Tibial artery (tissue), 4 donors: ENCODE results near the gene SMPD3.

Source experiments
- DNase-seq, 2 donors: peaks; one replicate each; pipeline ENCODE4 v3.0.0-alpha.2; 2019
- H3K27ac ChIP-seq, 2 donors: fragments of 200-600 bp; sonication (generic) in 1 of 2; 1 replicate in 1 of 2; 2 replicates in 1 of 2; pipeline ENCODE4 v1.5.1; 2018 to 2019; ENCODE audit warnings: mild to moderate bottlenecking in 1 of 2
- H3K27me3 ChIP-seq, 2 donors: fragments of 200-600 bp; sonication (generic) in 1 of 2; one replicate each; pipeline versions ENCODE4 v1.5.1 to v1.6.0; 2016 to 2019
- H3K36me3 ChIP-seq, 3 donors: fragments of 200-600 bp; sonication (generic) in 2 of 3; one replicate each; pipeline ENCODE4 v1.5.1; 2016 to 2019; ENCODE audit warnings: mild to moderate bottlenecking in 2 of 3
- H3K4me1 ChIP-seq, 4 donors: fragments of 200-600 bp; sonication (generic) in 2 of 4; 1 replicate in 3 of 4; 2 replicates in 1 of 4; pipeline ENCODE4 v1.5.1; 2016 to 2019
- H3K4me3 ChIP-seq, 2 donors: fragments of 200-600 bp; sonication (generic) in 1 of 2; 1 replicate in 1 of 2; 2 replicates in 1 of 2; pipeline ENCODE4 v1.5.1; 2018 to 2019; ENCODE audit warnings: mild to moderate bottlenecking in 2 of 2
- H3K9me3 ChIP-seq, 3 donors: fragments of 200-600 bp; sonication (generic) in 1 of 3; one replicate each; pipeline ENCODE4 v1.5.1; 2016 to 2019
- intact Hi-C: fragments of 100-400 bp; cut with DNase I; formaldehyde crosslinking; loops from one replicate; pipeline ENCODE4 v1.15.0; 2023; ENCODE audit warnings: low total_unique reads
- TF ChIP-seq, protein P1 (sequence below), 2 experiments: fragments of 200-600 bp in 1 of 2; fragments of 450-650 bp in 1 of 2; IDR thresholded peaks; one replicate each; pipeline ENCODE4 v1.5.1; 2017 to 2019; ENCODE audit warnings: antibody characterized with exemption in 2 of 2, mild to moderate bottlenecking in 1 of 2, moderate library complexity in 1 of 2

The SMPD3 gene

DNA sequence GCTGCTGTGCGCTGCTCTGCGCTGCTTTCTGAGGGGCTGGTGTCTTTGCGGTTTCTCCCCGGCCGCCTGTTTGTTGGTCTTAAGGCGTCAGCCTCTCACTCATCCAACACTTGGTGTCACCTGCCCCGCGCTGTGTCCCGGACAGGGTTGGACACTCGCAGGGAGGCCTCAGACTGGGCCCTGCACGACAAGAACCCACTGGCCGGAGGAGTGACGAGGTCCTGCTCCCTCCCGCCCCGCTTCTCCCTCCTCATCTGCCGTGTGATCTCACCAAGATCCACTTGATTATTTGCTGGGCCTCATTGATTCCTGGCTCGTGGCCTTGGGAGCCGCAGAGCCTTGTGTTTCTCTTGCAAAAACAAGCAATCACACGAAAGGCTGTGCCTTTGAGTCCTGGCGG, 80.9 kb downstream of the SMPD3 start:
- intact Hi-C loops: no loop called here
- no peak for DNase-seq
- no peaks in the 10 kb centered on the region for H3K4me1 ChIP-seq

DNA sequence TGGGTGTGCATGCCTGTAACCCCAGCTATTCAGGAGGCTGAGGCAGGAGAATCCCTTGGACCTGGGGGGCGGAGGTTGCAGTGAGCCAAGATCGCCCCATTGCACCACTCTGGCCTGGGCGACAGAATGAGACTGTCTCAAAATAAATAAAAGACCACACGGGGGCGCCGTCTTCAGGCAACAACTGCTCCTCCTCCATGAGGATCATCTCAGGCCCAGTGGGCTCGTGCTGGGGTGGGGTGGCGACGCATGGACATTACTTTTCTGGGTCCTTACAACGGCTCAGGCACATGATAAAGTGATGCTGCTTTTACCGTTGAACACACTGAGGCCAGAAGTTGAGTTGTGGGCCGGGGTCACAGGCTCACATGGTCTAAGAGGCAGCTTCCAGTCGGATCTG, 81.3 kb downstream of the SMPD3 start:
- H3K27me3 ChIP-seq: peaks cover 0 to 50% of the 10 kb centered on the region in 2 donors
- no peak overlapping the region for H3K27ac ChIP-seq
- intact Hi-C loops: no loop called here
- no peaks in the 10 kb centered on the region for H3K4me1 ChIP-seq
- TF ChIP-seq, protein P1, sequence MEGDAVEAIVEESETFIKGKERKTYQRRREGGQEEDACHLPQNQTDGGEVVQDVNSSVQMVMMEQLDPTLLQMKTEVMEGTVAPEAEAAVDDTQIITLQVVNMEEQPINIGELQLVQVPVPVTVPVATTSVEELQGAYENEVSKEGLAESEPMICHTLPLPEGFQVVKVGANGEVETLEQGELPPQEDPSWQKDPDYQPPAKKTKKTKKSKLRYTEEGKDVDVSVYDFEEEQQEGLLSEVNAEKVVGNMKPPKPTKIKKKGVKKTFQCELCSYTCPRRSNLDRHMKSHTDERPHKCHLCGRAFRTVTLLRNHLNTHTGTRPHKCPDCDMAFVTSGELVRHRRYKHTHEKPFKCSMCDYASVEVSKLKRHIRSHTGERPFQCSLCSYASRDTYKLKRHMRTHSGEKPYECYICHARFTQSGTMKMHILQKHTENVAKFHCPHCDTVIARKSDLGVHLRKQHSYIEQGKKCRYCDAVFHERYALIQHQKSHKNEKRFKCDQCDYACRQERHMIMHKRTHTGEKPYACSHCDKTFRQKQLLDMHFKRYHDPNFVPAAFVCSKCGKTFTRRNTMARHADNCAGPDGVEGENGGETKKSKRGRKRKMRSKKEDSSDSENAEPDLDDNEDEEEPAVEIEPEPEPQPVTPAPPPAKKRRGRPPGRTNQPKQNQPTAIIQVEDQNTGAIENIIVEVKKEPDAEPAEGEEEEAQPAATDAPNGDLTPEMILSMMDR (IDR thresholded peaks at IDR 0.05): no peak
- no peak overlapping the region for H3K4me3 ChIP-seq
- H3K36me3 ChIP-seq: no peaks in the 10 kb centered on the region
- DNase-seq: no peak
- H3K9me3 ChIP-seq: no peaks in the 10 kb centered on the region

More for the DNA sequence above, 80.9 kb downstream of the SMPD3 start:
- Histone ChIP-seq H3K36me3 (no peaks in the 10 kb centered on the region), H3K4me3 (no peak overlapping the region), H3K27me3 (peaks cover 0 to 50% of the 10 kb centered on the region in 2 donors), H3K27ac (no peak overlapping the region), H3K9me3 (no peaks in the 10 kb centered on the region)
- TF ChIP-seq, protein P1 (IDR thresholded peaks at IDR 0.05): no peak

DNA sequence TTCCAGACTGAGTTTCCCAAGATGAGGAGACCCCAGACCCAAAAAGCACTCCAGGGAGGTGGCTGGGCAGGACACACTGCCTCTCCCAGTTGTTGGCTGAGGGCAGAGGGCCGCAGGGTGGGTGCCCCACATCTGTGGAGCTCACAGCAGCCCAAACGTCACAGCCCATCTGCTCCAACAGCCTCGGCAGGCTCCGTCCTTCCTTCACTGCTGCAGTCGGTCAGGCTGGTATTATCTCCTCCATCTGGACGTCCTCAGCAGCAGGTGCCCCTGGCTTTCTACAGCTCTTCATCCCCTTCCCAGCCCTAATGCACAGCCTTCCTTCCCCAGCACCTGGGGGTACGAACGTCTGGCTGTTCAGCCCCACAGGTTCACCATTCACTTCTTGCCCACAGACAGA, 82.2 kb downstream of the SMPD3 start:
- Histone ChIP-seq H3K27ac (no peak overlapping the region), H3K27me3 (peaks cover 0 to 50% of the 10 kb centered on the region in 2 donors), H3K36me3 (no peaks in the 10 kb centered on the region), H3K9me3 (no peaks in the 10 kb centered on the region), H3K4me3 (no peak overlapping the region), H3K4me1 (no peaks in the 10 kb centered on the region)
- DNase-seq: no peak
- intact Hi-C loops: no loop called here
- TF ChIP-seq, protein P1 (IDR thresholded peaks at IDR 0.05): no peak

DNA sequence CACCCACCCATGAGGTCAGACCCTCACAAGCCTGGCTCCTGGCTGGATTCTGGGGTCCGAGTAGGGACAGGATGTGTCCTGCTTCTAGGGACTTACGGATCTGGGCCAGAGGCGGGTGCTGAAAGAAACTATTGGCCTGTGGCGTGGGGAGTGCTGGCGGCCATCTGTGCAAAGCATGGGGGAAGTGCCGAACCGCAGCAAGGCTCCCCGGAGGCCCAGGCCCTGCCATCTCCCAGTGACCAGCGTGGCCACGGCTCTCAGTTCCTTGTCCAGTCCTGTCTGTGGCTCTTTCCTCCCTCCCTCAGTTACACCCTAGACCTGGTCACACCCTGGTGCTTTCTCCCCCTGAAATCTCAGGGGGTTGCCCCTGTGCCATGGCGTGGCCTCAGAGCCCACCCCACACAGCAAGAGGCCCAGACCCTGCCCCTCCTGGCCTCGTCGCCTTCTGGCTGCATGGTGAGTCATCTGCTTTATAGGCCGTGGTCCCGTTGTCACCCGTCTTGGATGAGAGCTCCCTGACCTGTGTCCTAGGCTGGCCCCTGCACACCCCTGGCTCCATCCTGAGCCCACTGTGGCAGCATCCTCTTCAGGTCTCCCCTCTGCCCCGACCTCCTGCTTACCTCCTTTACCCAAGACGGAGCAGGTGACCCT, 83.0 kb downstream of the SMPD3 start:
- no peaks in the 10 kb centered on the region for H3K9me3 ChIP-seq
- no peaks in the 10 kb centered on the region for H3K4me1 ChIP-seq
- peaks cover 0 to 7% (median 0%) of the 10 kb centered on the region in 3 donors for H3K36me3 ChIP-seq
- no peak overlapping the region for H3K27ac ChIP-seq
- no peak overlapping the region for H3K4me3 ChIP-seq
- peaks cover 0 to 50% of the 10 kb centered on the region in 2 donors for H3K27me3 ChIP-seq
- DNase-seq: peak in 1 of 2 donors; percentile 47
- TF ChIP-seq, protein P1 (IDR thresholded peaks at IDR 0.05): no peak
- intact Hi-C loops: no loop called here

DNA sequence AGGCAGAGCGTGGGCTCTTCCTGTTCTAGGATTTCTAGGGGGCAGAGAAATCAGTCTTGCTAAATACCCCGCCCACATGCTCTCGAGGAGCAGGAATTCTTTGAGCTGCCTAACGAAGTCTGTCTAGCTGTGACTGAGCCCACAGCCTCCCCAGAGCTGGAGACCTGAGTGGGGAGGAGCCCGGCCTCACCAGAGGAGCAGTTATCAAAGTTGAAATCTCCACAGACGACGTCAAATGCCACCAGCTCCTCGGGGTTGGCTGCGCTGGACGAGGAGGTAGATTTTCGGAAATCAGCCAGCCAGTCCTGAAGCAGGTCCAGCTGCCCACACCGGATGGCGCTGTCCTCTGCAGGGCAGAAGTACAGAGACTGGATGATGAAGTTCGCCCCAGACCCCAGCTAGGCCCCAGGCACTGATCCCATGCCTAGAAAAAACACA, 83.7 kb downstream of the SMPD3 start:
- intact Hi-C loops: no loop called here
- Histone ChIP-seq H3K4me3 (no peak overlapping the region), H3K27me3 (peaks cover 0 to 50% of the 10 kb centered on the region in 2 donors), H3K4me1 (no peaks in the 10 kb centered on the region), H3K27ac (no peak overlapping the region), H3K9me3 (no peaks in the 10 kb centered on the region), H3K36me3 (peaks cover 0 to 14% (median 0%) of the 10 kb centered on the region in 3 donors)
- DNase-seq: no peak
- TF ChIP-seq, protein P1 (IDR thresholded peaks at IDR 0.05): no peak
